SKM-1 treated with dmso at 0.1 percent for 144 hours (cell line): ENCODE results near the gene DIP2C.
"Not testable (repeated sequence)": the region's sequence is repeated elsewhere in the genome, so short reads cannot be mapped to it uniquely, and the experiment has no call there.

Experiments
- DNase-seq: peaks from one replicate; lab custom pipeline; 2025; ENCODE audit not compliant: unreplicated experiment; lab: John Stamatoyannopoulos, UW

Gene DIP2C

GRCh38 chr10:661597-662222, 27.8 kb downstream of the DIP2C start:
- DNase-seq: no peak

DNA sequence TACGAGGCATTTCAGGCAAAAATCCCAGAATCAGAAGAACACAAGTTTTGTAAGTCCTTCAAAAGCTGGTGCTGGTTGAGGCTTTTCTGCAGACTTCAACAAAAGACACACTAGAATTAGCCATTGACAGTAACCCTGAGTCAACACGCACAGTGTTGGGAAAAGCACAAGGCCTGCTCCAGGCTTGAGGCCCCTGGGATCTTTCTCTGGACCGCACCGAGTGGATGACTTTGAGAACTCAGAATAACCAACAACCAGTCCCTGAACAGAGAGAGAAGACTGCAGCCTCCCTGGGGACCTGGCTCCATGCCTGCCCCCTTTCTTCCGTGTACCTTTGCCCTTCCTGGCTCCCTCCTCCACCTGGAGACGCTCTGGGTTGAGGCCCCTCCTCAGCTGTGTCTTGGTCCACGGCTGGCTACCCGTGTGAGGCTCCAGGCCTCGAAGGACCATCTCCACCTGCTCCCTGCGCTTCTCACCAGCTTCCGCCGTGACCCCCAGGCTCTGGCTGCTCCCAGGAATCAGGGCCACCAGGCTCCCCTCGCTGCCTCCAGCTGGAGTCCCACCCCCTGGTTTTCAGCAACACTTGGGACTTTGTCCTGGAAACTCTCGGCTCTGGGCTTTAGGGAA, 28.4 kb downstream of the DIP2C start:
- no peak for DNase-seq

- no peak for DNase-seq
Observed at GRCh38 chr10:660413-660969, 29.0 kb downstream of the DIP2C start.

DNA sequence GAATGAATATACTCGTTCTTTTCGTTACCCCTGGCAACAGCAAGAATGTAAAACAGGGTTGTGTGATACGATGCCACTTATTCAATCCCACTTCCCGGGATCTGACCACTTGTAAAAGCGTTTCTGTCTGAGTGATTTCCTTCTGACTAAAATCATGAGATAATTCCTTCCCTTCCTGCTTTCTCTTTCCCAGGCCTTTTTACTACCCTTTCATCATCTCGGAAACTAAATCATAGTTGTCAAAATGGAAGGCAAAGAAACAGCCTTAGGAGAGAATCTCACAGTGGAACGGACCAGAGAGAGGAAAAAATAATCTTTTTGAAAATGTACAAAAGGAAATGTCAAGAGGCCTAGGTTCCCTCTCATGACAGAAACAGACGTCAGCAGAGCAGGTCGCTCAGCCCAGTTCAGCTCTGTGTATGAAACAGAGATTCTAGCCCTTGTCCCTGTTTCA, 29.8 kb downstream of the DIP2C start:
- no peak for DNase-seq

- not testable (repeated sequence) for DNase-seq
Observed at GRCh38 chr10:657816-658350, 31.6 kb downstream of the DIP2C start.

DNA sequence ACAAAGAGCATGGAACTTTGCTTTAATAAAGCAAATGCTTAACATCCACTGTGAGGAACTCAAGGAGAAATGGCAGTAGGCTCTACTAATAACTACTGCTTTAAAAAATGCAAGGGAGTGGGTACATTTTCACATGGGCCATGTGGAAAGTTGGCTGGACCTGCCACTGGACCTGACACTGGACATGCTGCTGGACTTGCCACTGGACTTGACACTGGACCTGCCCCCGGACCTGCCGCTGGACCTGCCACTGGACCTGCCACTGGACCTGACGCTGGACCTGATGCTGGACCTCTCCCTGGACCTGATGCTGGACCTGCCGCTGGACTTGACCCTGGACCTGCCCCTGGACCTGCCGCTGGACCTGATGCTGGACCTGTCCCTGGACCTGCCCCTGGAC, 32.6 kb downstream of the DIP2C start:
- no peak for DNase-seq

- DNase-seq: no peak
Observed at GRCh38 chr10:655184-655583, 34.3 kb downstream of the DIP2C start.

GRCh38 chr10:654647-654996, 34.8 kb downstream of the DIP2C start:
- no peak for DNase-seq

GRCh38 chr10:653991-654646, 35.3 kb downstream of the DIP2C start:
- DNase-seq: no peak

GRCh38 chr10:652832-653459, 36.5 kb downstream of the DIP2C start:
- not testable (repeated sequence) for DNase-seq

DNA sequence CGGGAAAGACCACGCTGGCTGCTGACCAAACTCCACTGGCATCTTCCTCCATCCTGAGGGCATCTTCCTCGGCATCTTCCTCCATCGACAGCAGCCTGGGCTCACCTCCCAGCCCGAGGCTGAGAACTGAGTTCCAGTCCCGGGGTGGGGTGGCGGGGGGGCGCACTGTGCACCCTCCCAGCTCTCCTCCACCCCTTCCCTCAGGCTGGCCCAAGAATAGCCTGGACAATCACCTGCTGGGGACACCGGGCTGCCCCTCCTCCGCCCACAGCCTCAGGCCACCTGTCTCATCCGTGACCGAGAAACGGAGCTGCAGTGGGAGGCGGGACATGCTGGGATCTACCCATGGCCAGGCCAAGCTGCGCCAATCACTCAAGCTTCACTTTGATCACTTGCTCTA, 37.2 kb downstream of the DIP2C start:
- DNase-seq: no peak

- DNase-seq: no peak
Observed at GRCh38 chr10:651692-652091, 37.8 kb downstream of the DIP2C start.

DNA sequence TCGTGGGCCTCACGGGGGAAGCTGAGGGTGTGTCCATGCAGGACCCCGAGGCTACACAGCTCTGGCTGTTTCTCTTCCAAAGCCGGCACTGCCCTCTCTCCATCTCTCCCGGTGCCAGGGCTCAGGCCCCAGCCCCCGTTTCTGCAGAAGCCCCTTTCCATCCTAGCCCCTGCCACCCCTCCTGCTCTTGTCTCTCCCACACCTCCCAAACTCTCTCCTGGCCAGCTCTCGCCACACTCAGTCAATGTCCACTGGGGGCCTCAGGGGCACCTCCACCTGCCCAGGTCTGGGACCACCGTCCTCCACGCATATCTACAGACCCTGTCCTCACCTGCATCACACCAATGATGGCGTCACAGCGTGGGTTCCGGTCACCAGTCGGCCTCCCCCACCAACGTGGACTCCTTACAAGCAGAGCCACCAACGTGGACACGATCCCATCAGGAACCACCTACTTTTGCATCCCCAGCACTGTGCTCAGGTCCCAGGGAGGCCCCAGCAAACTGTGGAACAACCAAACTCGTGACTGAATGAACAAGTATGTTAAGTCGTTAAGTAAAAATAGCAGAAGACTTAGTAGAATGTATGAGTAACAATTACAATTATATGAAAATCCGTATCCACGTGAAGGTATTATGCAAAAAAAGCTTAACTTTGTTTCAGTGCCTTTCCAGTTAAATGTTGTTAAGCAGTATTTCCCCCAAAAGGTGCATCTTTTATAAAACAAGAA, 38.4 kb downstream of the DIP2C start:
- no peak for DNase-seq

GRCh38 chr10:650441-650851, 39.0 kb downstream of the DIP2C start:
- DNase-seq: no peak

DNA sequence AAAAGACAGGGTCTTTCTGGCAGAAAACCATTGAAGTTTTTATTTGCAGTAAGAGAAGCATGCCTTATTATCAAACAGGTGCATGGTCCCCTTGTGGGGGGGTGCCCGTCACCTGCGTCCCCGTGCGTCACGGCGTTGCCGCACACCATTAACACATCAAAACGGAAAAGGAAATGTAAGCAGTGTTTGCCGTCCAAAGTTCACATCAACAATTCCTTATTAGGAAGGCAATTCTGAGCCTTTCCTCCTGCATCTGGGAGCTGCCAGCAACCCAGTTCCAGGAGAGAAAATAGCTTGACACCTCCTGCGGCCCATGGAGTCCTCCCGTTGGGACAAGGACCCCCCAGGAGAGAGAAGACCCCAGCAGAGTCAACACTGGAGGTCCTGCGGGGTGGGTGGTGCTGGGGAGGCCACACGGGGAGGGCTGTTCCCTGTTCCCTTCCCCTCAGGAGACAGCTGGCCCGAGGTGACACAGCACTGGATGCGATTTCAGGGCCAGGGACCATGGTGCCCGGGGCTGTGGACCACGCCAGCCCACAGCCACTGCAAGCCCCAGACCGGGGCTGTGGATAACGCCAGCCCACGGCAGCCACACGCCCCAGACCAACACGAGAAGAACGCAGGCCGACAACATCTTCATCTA, 39.5 kb downstream of the DIP2C start:
- no peak for DNase-seq

DNA sequence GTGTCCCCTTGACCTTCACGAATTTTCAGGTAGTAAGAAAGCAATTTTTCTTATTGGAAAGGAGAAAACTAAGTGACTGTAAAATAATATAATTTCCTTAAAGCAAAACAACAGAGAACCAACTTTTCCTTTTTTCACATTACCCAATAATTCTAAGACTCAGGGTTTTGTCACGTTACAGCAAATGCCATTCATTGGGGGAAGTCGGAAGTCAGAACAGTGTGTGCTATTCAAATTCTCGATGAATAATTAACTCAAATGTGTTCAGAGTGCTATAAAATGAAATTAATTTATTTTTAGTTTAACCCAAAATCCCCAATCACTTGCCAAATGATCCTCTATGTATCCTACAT, 40.0 kb downstream of the DIP2C start:
- DNase-seq: no peak

DNA sequence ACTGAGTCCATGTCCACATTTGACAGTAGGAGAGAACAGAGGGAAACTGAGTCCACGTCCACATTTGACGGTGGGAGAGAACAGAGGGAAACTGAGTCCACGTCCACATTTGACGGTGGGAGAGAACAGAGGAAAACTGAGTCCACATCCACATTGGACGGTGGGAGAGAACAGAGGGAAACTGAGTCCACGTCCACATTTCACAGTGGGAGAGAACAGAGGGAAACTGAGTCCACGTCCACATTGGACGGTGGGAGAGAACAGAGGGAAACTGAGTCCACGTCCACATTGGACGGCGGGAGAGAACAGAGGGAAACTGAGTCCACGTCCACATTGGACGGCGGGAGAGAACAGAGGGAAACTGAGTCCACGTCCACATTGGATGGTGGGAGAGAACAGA, 42.4 kb downstream of the DIP2C start:
- DNase-seq: not testable (repeated sequence)

- no peak for DNase-seq
Observed at GRCh38 chr10:646118-646524, 43.3 kb downstream of the DIP2C start.

GRCh38 chr10:644943-645334, 44.5 kb downstream of the DIP2C start:
- no peak for DNase-seq
